Stimulated activated CD4-positive, alpha-beta T cell treated with anti-CD3 and anti-CD28 coated beads, Interleukin-4, amount 100 ng/mL, for 24 hours (primary cell): Measurements from ENCODE around the gene TGM6.
"Not testable (repeated sequence)": the region's sequence is repeated elsewhere in the genome, so short reads cannot be mapped to it uniquely, and the experiment has no call there.

Experiments used
- DNase-seq: peaks from one replicate; pipeline ENCODE4 v3.0.0-alpha.2; 2020

TGM6 gene

GRCh38 chr20:2400290-2400689 is 19.6 kb downstream of the TGM6 start:
- DNase-seq, result no peak

GRCh38 chr20:2401527-2401926 is 20.8 kb downstream of the TGM6 start:
- no peak for DNase-seq

DNA sequence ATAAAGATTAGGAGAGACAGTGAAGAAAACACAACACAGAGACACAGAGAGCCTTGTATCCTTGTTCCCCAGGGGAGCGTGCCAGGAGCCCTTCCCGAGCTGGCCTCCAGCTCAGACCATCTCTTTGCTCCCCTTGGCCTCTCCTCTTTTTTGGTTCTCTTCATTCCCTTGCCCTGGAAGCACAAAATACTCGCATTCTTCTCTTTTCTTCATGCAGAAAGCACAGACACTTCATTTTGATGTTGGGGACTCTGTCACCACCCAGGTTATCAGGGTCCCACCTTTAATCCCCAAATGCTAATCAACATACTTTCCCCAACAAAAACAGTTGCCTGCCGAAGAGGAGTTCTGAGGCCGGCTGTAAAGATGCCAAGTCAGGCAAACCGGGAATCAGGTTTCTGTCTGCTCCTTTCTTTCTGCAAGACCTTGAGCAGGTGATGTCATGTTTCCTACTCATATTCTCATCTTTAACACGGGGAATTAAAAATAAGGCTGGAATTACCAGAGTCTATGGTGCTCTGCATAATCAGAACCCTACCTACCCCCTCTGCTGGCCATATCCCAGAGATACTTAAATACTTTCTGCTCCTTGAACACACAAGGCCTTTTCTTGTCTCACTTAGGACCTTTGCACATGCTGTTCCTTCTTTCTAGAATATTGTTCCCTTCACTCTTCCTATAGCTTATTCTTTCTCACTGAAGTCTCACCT is 21.7 kb downstream of the TGM6 start:
- no peak for DNase-seq

DNA sequence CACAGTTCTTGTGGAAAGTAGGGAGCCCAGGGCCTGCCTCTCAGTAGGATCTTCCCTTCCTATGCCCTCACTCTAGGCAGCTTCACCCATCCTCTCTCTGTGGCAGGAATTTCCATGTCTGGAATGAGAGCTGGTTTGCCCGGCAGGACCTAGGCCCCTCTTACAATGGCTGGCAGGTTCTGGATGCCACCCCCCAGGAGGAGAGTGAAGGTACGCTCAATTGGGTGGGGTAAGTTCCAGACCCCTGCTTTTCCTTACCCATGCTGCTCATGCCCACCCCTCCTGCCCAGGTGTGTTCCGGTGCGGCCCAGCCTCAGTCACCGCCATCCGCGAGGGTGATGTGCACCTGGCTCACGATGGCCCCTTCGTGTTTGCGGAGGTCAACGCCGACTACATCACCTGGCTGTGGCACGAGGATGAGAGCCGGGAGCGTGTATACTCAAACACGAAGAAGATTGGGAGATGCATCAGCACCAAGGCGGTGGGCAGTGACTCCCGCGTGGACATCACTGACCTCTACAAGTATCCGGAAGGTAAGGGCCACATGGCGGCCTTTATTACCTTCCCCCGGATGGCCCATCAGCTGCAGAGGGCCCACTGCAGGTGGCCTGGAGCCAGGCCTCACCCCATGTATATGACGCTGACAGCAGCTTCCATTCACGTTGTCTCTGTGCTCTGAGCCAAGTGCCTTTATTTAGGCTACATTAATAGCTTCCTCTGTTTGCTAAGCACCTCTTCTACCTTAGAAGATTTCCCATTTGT is 22.8 kb downstream of the TGM6 start:
- no peak for DNase-seq

GRCh38 chr20:2405693-2406065 is 25.0 kb downstream of the TGM6 start:
- no peak for DNase-seq

GRCh38 chr20:2407355-2407754 is 26.7 kb downstream of the TGM6 start:
- not testable (repeated sequence) for DNase-seq

DNA sequence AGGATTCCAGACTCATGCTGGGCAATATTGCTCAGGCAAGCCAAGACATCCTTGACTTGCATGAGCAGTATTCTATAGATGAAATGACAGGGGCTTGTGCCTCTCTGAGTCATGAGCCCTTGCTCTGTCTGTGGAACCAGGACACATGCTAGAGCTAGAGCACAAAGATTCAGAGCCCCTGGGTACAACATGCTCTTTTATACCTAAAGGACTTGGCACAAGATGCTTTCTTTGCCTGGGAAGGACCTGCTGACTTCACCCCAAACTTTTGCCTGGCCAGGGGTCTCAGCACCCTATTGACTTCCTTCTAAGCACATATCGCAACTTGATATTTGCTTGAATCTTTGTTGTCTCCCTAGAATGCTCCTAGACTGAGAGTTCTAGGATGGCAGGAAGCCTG is 27.4 kb downstream of the TGM6 start:
- DNase-seq, result no peak

- DNase-seq, result no peak
Observed at GRCh38 chr20:2416541-2417212, 36.0 kb downstream of the TGM6 start.

- DNase-seq, result no peak
Observed at GRCh38 chr20:2417213-2417541, 36.5 kb downstream of the TGM6 start.

GRCh38 chr20:2418388-2418787 is 37.7 kb downstream of the TGM6 start:
- no peak for DNase-seq

GRCh38 chr20:2420510-2420909 is 39.8 kb downstream of the TGM6 start:
- no peak for DNase-seq

DNA sequence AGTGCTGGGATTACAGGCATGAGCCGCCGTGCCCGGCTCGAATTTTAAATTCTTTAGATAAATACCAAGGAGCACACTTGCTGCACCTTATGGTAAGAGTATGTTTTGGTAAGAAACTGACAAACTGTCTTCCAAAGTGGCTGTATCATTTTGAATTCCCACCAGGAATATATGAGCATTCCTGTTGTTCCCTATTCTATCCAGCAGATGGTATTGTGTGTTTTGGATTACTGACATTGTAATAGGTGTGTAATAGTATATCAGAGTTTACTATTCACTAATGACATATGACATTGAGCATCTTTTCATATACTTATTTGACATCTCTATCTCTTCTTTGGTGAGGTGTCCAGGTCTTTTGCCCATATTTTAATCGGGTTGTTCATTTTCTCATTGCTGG is 40.5 kb downstream of the TGM6 start:
- DNase-seq, result no peak

GRCh38 chr20:2429051-2429450 is 48.4 kb downstream of the TGM6 start:
- DNase-seq, result no peak

DNA sequence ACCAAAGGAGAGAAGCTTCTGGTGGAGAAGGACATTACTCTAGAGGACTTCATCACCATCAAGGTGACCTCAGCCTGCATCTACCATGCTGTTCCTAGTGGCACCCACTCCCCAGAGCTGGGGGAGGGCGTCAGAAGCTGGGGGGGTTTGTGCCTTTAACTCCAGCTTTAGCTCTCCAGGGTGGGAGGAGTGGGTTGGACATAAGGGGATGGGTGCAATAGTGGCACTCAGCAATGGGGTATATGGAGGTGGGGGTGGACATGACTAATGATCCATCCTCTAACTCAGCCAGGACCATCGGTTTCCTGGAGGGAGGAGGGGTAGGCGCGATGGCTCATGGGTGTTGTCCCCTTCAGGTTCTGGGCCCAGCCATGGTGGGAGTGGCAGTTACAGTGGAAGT is 49.8 kb downstream of the TGM6 start:
- no peak for DNase-seq

- DNase-seq, result no peak
Observed at GRCh38 chr20:2431185-2431584, 50.5 kb downstream of the TGM6 start.

DNA sequence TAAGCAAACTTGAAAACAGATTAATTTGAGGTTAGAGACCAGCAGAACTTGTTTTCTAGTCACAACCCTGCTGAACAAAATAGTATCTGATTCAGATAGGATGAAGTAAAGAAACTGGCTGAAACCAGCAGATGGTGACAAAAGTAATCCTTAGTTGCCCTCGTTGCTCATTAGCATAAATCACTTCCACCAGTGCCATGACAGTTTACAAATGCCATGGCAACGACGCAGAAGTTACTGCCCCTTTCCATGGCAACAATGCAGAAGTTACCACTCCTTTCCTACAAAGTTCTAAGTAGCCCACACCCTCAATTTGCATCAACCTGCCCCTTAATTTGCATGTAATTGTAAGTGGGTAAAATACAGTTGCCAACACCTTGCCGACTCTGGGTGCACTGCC is 66.1 kb downstream of the TGM6 start:
- no peak for DNase-seq

GRCh38 chr20:2449386-2449785 is 68.7 kb downstream of the TGM6 start:
- no peak for DNase-seq

- no peak for DNase-seq
Observed at GRCh38 chr20:2451422-2451821, 70.7 kb downstream of the TGM6 start.

- peak; percentile 76 for DNase-seq
Observed at GRCh38 chr20:2451939-2452732, 71.4 kb downstream of the TGM6 start.

- no peak for DNase-seq
Observed at GRCh38 chr20:2453792-2454191, 73.1 kb downstream of the TGM6 start.

DNA sequence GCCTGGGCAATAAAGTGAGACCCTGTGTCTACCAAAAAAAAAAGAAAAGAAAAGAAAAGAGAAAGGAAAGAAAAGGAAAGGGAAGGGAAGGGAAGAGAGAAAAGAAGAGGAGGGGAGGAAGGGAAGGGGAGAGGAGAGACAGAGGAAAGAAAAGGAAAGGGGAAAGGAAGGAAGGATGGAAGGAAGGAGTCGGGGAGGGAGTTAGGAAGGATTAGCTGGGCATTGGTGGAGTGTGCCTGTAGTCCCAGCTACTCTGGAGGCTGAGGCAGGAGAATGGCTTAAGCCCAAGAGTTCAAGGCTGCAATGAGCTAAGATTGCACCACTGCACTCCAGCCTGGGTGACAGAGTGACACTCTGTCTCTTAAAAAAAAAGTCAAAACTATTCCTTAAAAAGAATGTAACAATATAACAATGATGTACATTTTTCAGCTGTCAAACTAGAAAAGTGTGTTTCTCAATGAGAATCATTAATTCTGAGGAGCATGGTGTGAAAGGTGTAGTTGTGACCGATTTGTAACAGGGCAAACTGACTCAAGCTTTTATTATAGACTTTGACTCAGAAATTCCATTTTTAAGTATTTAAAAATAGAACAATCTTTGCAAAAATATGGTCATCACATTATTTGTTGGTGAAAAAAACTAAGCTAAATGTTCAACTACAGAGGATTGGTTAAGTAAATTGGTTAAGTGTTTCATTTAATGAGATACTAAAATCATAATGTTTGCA is 75.2 kb downstream of the TGM6 start:
- no peak for DNase-seq

- DNase-seq, result no peak
Observed at GRCh38 chr20:2458919-2459499, 78.3 kb downstream of the TGM6 start.
